HTR-8/SVneo (cell line): ENCODE results near the gene TMEM147.
"Not testable (repeated sequence)": the region's sequence is repeated elsewhere in the genome, so short reads cannot be mapped to it uniquely, and the experiment has no call there.

Source experiments
- DNase-seq: peaks from one replicate; pipeline ENCODE4 v3.0.0; 2011; ENCODE audit warnings: low spot score, mixed read lengths; ENCODE audit not compliant: insufficient read length
- FAIRE-seq: peaks from 2 replicates; lab custom pipeline; 2011; peaks lifted over from hg19 to GRCh38; lab: Jason Lieb, UNC

The TMEM147 gene

DNA sequence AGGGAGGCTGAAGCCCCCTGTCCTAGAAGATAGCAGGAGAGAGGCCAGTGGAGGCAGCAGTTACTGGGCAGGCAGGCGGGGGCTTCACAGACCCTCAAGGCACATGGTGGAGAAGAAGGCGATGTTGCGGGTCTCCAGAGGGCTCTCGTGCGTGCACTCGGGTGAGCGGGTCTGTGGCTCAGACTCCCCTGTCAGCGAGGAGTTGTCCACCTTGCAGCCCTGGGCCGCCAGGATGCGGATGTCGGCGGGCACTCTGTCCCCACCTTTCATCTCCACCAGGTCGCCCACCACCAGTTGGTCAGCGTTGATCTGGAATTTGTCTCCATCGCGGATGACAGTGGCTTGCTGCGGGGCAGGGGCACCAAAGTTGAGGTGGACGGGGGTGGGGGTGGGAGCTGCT is 14.8 kb downstream of the TMEM147 start:
- FAIRE-seq, result no peak

DNA sequence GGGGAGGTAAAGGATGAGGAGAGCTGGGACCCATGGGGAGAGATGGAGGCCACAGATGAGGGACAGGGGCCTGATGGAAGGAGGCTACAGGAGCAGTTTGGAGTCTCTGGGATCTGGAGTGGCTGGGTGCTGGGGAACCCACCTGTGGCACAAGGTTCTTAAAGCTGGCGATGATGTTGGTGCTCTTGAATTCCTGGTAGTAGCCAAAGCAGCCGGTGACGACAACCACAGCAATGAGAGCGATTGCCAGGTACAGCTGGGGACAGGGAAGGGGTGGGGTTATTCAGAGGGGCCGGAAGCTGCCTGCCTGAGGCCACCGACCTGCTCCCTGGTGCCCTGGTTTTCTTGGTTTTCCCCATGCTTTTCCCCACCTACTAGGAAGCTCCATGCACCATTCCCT is 15.3 kb downstream of the TMEM147 start:
- no peak for DNase-seq
- no peak for FAIRE-seq

More for the DNA sequence above, 14.8 kb downstream of the TMEM147 start:
- DNase-seq, result no peak

DNA sequence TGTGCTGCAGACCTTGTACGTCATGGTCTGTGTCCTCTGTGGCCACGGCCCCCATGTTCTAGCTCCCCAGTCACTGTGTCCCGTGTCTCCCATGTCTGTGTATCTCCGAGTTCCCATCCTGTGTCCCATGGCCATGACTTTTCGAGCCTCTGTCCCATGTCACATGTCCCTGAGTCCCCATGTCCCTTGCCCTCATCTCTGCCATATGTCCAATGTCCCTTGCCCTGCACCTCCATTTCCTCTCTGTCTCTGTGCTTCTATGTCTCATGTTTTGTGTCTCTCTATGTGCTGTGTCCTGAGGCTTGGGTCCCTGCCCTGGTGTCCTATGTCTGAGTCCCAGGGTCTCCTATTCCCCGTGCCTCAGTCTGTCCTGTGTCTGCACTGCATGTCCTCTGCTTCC is 16.0 kb downstream of the TMEM147 start:
- DNase-seq (no peak), FAIRE-seq (no peak)

GRCh38 chr19:35562336-35562735 is 16.9 kb downstream of the TMEM147 start:
- no peak for FAIRE-seq
- no peak for DNase-seq

DNA sequence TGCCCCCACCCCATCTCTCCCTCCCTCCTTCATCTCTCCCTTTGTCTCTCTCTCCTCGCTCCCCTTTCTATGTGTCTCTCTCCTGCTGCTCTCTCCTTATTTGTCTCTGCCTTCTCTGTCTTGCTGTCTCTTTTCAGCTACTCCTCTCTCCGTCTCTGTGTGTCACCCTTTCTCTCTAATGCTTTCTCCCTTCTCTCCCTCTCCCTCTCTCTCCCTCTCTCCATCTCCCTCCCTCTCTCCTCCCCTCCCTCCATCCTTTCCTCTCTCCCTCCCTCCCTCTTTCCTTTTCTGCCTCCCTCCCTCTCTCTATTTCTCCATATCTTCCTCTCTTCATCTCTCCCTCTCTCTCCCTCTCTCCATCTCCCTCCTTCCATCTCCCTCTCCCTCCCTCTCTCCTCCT is 17.4 kb downstream of the TMEM147 start:
- DNase-seq (no peak), FAIRE-seq (no peak)

- no peak for FAIRE-seq
Measured at GRCh38 chr19:35563207-35563829, 17.9 kb downstream of the TMEM147 start, which contains the start of gene ATP4A. TSS of gene ATP4A (minus strand) at chr19:35563658. CDS start at chr19:35563629, 29 bp downstream.

GRCh38 chr19:35565016-35565856 is 19.8 kb downstream of the TMEM147 start:
- FAIRE-seq (no peak), DNase-seq (no peak)

More at GRCh38 chr19:35563207-35563829, 17.9 kb downstream of the TMEM147 start, which contains the start of gene ATP4A:
- DNase-seq, result no peak

DNA sequence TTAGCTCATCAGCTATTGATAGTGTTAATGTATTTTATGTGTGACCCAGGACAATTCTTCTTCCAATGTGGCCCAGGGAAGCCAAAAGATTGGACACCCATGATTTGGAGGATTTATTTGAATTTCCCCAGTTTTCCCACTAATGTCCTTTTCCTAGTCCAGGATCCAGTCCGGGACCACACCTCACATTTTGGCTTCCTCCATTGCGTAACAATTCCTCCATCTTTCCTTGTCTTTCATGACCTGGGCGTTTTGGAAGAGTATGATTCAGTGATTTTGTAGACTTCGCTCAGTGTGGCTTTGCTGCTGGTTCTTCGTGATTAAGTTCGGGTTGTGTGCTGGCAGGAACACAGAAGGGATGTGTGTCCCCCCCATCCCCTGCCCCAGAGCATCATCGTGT is 21.3 kb downstream of the TMEM147 start:
- DNase-seq, result no peak
- FAIRE-seq, result no peak

- no peak for DNase-seq
- FAIRE-seq, result no peak
Measured at GRCh38 chr19:35569281-35569781, 23.9 kb downstream of the TMEM147 start.

GRCh38 chr19:35571406-35571965 is 26.1 kb downstream of the TMEM147 start:
- DNase-seq (no peak), FAIRE-seq (no peak)

DNA sequence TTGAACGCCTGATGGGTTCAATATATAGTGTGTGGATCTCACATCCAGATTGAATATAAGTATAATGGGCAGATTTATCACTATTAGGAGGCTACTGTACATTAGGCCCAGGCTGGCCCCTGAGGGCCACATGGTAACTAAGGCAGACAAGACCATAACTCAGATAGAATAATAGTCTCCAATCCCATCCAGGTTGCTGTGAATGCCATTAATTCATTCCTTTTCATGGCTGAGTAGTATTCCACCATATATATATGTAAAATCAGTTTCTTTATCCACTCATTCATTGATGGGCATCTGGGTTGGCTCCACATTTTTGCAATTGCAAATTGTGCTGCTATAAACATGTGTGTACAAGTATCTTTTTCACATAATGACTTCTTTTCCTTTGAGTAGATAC is 32.5 kb downstream of the TMEM147 start:
- DNase-seq (no peak), FAIRE-seq (no peak)

GRCh38 chr19:35578707-35579106 is 33.3 kb downstream of the TMEM147 start:
- FAIRE-seq, result no peak

GRCh38 chr19:35582760-35583159 is 37.3 kb downstream of the TMEM147 start:
- DNase-seq (no peak), FAIRE-seq (no peak)

More at GRCh38 chr19:35578707-35579106, 33.3 kb downstream of the TMEM147 start:
- DNase-seq, result no peak

DNA sequence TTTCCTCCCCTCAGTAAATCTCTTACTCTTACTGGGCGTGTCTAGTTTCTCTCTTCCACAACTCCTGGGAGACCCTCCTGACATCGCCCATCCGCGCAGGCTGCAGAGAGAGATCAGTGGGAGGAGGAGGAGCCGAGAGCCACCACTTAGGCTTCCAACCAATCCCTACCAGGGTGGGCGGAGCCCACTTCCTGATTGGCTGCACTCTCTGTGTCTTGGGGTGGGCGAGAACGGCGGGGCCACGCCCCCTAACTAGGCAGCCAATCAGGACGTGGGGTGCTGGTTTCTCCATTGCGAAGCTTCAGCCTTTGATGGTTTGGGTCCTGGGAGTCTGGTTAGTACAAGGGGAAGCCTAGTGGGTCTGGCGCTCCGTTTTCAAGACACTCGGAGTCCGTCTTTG is 40.4 kb downstream of the TMEM147 start, which contains the start of gene PMIS2:
PMIS2 (plus strand) TSS at position 326 of the 400 bp plus-strand sequence. CDS start 87 bp downstream, outside the sequence.
- DNase-seq, result no peak
- FAIRE-seq, result no peak

DNA sequence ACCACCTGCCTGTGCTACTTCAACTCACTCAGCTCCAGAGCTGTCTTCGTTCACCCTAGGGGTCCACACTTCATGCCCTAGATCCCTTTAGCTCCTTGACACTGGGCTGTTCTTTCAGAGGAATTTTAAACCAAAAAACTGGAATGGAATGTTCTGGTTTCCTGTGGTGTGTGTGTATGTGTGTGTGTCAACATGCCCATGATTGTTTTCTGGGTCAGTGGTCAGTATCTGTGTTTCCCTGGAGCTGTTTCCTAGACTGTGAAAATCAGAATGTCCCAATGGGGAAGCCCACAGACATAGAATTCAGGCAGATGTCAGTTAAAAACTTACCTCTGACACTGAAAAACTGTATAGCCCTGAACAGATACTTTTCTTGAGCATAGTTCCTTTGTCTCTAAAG is 41.9 kb downstream of the TMEM147 start:
- FAIRE-seq (no peak), DNase-seq (no peak)

DNA sequence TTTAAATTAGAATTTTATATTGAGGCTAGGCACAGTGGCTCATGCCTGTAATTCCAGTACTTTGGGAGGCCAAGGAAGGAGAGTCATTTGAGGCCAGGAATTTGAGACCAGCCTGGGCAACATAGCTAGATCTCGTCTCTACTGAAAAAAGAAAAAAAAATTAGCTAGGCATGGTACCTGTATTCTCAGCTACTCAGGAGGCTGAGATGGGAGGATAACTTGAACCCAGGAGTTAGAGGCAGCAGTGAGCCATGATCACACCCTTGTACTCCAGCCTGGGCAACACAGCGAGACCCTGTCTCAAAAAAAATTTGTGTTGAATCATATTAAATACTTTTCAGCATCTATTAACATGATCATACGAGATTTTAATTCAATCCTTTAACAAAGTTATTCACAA is 45.4 kb downstream of the TMEM147 start:
- no peak for DNase-seq
- no peak for FAIRE-seq

DNA sequence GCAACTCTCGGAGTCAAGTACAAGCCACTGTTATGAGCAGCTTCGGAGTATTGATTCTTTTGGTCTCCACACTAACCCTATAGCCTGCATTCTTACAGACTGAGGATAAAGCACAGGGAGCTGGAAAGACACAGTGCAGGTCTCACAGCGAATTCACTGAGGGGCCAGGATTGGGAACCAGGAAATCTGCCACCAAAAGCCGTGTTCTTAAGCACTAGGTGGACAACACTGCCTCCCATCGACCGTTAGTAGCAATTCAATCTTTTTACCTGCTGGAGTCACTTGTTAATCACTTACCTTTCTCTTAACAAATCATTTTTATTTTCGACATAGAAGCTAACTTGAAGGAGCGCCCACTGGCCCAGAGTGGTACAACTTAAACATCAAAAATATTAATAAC is 46.8 kb downstream of the TMEM147 start:
- DNase-seq (no peak), FAIRE-seq (no peak)

- FAIRE-seq, DNase-seq: not testable (repeated sequence)
Measured at GRCh38 chr19:35595026-35595425, 49.6 kb downstream of the TMEM147 start.

DNA sequence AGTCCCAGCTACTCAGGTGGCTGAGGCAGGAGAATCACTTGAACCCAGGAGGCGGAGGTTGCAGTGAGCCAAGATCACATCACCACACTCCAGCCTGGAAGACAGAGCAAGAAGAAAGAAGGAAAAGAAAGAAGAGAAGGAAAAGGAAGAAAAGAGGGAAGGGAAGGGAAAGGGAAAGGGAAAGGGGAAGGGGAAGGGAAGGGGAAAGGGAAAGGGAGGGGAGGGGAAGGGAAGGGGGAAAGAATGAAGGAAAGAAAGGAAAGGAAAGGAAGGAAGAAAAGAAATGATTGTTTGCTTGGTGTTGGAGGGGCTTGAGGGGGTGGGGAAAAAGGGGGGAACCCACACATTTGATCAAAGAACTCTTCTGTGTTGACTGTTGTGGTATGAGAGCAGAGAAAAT is 50.5 kb downstream of the TMEM147 start:
- FAIRE-seq (no peak), DNase-seq (no peak)

DNA sequence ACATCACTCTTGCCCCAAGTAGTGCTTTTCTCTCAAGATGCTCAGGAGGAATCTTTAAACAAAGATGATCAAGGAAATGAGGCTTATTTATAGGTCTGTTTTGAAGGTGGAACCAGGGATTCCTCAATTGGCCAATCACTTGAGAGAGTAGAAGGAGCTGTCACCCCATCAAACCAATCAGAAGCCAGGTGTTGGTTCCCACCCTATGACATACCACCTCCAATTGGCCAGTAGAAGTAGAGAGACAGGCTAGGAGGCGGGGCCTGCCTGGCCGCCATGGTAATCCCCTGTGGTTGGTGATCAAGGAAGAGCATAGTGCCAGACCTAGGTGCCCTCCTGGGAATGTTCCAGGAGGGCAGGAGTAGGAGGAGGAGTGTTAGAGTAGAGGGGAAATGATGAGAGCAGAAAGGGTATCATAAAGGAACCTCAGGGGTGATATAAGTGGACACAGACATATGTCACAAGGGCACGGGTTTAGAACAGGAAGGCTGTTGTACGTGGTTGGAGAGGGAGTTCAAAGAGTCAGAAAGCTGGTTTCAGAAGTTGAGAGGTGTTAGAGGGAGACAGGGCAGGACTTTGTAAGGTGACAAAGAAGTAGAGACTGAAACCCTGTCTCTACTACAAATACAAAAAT is 51.1 kb downstream of the TMEM147 start:
- FAIRE-seq, result no peak
- DNase-seq, result no peak
